PC-3 (cell line): ENCODE results near the gene UBASH3B. TPM values are rescaled to one million over a fixed set of nuclear protein-coding genes. Genes with fewer than 3 reads are reported as not detected.
A peak's percentile ranks its signal among the peaks of the same experiment; 100 is the strongest.

Experiments
- ATAC-seq: fragments of 200-7000 bp; cut with Tn5 transposase; 2 replicates; pipeline ENCODE4 v1.9.1; 2020; ENCODE audit warnings: mild to moderate bottlenecking, moderate library complexity
- BruUV-seq: library from RNA; stranded (reverse); fragments of 400-500 nt; replicated peaks from 2 replicates; lab custom pipeline; 2021; lab: Mats Ljungman, UMichigan
- CTCF ChIA-PET: fragments of 300-600 bp; sonication (Branson Sonifier 250); formaldehyde crosslinking; loops from one replicate; lab custom pipeline; 2022; ENCODE audit warnings: antibody characterized with exemption; lab: Charles Lee
- POLR2A ChIA-PET: fragments of 300-600 bp; sonication (Branson Sonifier 250); formaldehyde crosslinking; loops from one replicate; lab custom pipeline; 2022; ENCODE audit warnings: antibody characterized with exemption; ENCODE audit not compliant: unreplicated experiment; lab: Charles Lee
- DNase-seq: peaks from one replicate; pipeline ENCODE4 v3.0.0-alpha.2; 2015
- H2AFZ ChIP-seq: fragments of 300-600 bp; sonication (generic); 2 replicates; pipeline ENCODE4 v1.6.0; 2016; ENCODE audit warnings: antibody characterized with exemption, low read length
- H3F3A ChIP-seq: fragments of 300-600 bp; sonication (generic); one replicate; pipeline ENCODE4 v1.6.0; 2017; ENCODE audit warnings: antibody characterized with exemption, low read length, control low read depth, mild to moderate bottlenecking; ENCODE audit not compliant: unreplicated experiment
- H3K27ac ChIP-seq: fragments of 300-600 bp; sonication (generic); 2 replicates; pipeline ENCODE4 v1.5.1; 2016; ENCODE audit warnings: mild to moderate bottlenecking, low read length
- H3K27me3 ChIP-seq: fragments of 300-600 bp; sonication (generic); 2 replicates; pipeline ENCODE4 v1.6.1; 2016; ENCODE audit warnings: low read length, mixed read lengths
- H3K36me3 ChIP-seq: fragments of 300-600 bp; sonication (generic); 2 replicates; pipeline ENCODE4 v1.6.1; 2016; ENCODE audit warnings: low read depth, mixed run types, low read length, mixed read lengths
- H3K4me1 ChIP-seq: fragments of 300-600 bp; sonication (generic); 2 replicates; pipeline ENCODE4 v1.5.1; 2016; ENCODE audit warnings: low read length; ENCODE audit not compliant: insufficient read depth
- H3K4me2 ChIP-seq: fragments of 300-600 bp; sonication (generic); 2 replicates; pipeline ENCODE4 v1.6.0; 2016; ENCODE audit warnings: low read length
- H3K4me3 ChIP-seq: fragments of 300-600 bp; sonication (generic); 2 replicates; pipeline ENCODE4 v1.5.1; 2016; ENCODE audit warnings: mild to moderate bottlenecking, low read length, mixed read lengths
- H3K79me2 ChIP-seq: fragments of 300-600 bp; sonication (generic); 2 replicates; pipeline ENCODE4 v1.6.1; 2017; ENCODE audit warnings: low read length, mixed read lengths
- H3K9ac ChIP-seq: fragments of 300-600 bp; sonication (generic); 2 replicates; pipeline ENCODE4 v1.6.0; 2016; ENCODE audit warnings: mild to moderate bottlenecking, low read length
- H3K9me2 ChIP-seq: fragments of 300-600 bp; sonication (generic); replicated peaks from 2 replicates; pipeline ENCODE4 v1.6.1; 2016; ENCODE audit warnings: mixed run types, low read length, mixed read lengths
- H3K9me3 ChIP-seq: fragments of 300-600 bp; sonication (generic); 2 replicates; pipeline ENCODE4 v1.6.1; 2016; ENCODE audit warnings: low read length, mixed read lengths
- H4K20me1 ChIP-seq: fragments of 300-600 bp; sonication (generic); 2 replicates; pipeline ENCODE4 v1.6.1; 2016; ENCODE audit warnings: low read length, mixed read lengths
- EZH2 ChIP-seq: fragments of 300-600 bp; sonication (generic); IDR thresholded peaks from one replicate; pipeline ENCODE4 v1.6.1; 2017; ENCODE audit warnings: antibody characterized with exemption, mild to moderate bottlenecking, low read length; ENCODE audit not compliant: unreplicated experiment
- EZH2phosphoT487 ChIP-seq: fragments of 300-600 bp; sonication (generic); IDR thresholded peaks from 2 replicates; pipeline ENCODE4 v1.6.1; 2018; ENCODE audit warnings: mild to moderate bottlenecking, antibody characterized with exemption, low read length, borderline replicate concordance
- intact Hi-C: fragments of 100-400 bp; cut with micrococcal nuclease; formaldehyde crosslinking; loops from 2 replicates; pipeline ENCODE4 v1.9.0; 2023
- total RNA-seq: library from RNA; depleted of rRNA; stranded (reverse); fragments of >200 nt; gene quantifications from 2 replicates; pipeline ENCODE4 v1.2.3, GENCODE V29; 2014
- TF ChIP-seq, protein P1 (sequence below): fragments of 300-600 bp; sonication (generic); conservative IDR thresholded peaks from 2 replicates; pipeline ENCODE4 v1.5.1; 2017; ENCODE audit warnings: antibody characterized with exemption, low read depth, mild to moderate bottlenecking, low read length

Gene UBASH3B
- total RNA-seq, 1 experiment from 2014 or later, result 178 TPM

DNA sequence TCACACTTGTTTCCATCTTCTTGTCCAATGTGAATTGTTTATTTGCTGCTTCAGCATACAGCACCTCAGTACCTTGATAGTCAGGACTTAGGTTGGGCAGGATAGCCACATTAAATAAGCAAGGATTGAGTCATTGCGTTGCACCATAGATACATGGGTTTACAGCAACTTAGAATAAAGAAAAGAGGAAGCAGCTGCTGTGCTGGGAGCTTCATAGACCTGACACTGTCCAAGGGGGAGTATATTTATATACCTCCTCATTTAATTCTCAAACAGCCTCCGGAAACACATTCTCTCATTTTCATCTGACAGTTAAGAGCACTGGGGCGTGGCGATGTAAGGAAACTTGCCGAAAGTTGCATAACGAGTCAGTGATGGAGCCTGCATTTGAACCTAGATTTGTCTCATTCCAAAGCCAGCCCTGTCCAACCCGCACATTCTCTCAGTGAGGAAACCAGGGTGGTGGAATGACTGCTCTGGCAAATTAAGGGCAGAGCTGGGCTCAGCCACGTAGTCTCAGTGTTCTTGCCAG lies 42.2 kb downstream of the UBASH3B start:
- peaks cover 42% of the 10 kb centered on the region for H3K79me2 ChIP-seq
- no TSS peak for BruUV-seq
- intact Hi-C loops, result no loop called here
- no peak overlapping the region for H3K4me2 ChIP-seq
- ATAC-seq (peak; percentile 94), DNase-seq (peak; percentile 79)
- H3K9ac ChIP-seq, result no peak overlapping the region
- no peak overlapping the region for H2AFZ ChIP-seq
- H3K27me3 ChIP-seq, result no peaks in the 10 kb centered on the region
- no peaks in the 10 kb centered on the region for H4K20me1 ChIP-seq
- CTCF ChIA-PET, result interaction anchor here (0.5 kb wide), 1 partner anchor 51 kb away, joined by 3 read pairs; no protein-coding TSS in a partner anchor
- H3K36me3 ChIP-seq, result no peaks in the 10 kb centered on the region
- H3K9me3 ChIP-seq, result no peaks in the 10 kb centered on the region
- H3K27ac ChIP-seq, result no peak overlapping the region
- H3K4me1 ChIP-seq, result peaks cover 11% of the 10 kb centered on the region; the same call in 1 of the 2 replicates
- no peaks in the 10 kb centered on the region for H3F3A ChIP-seq
- no peak overlapping the region for H3K4me3 ChIP-seq
- no peaks in the 10 kb centered on the region for H3K9me2 ChIP-seq
- TF ChIP-seq, protein P1, sequence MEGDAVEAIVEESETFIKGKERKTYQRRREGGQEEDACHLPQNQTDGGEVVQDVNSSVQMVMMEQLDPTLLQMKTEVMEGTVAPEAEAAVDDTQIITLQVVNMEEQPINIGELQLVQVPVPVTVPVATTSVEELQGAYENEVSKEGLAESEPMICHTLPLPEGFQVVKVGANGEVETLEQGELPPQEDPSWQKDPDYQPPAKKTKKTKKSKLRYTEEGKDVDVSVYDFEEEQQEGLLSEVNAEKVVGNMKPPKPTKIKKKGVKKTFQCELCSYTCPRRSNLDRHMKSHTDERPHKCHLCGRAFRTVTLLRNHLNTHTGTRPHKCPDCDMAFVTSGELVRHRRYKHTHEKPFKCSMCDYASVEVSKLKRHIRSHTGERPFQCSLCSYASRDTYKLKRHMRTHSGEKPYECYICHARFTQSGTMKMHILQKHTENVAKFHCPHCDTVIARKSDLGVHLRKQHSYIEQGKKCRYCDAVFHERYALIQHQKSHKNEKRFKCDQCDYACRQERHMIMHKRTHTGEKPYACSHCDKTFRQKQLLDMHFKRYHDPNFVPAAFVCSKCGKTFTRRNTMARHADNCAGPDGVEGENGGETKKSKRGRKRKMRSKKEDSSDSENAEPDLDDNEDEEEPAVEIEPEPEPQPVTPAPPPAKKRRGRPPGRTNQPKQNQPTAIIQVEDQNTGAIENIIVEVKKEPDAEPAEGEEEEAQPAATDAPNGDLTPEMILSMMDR, result no peak
- TF ChIP-seq EZH2phosphoT487 (no peak), EZH2 (no peak)
- POLR2A ChIA-PET, result interaction anchor here (0.6 kb wide), 1 partner anchor 46 kb away, joined by 4 read pairs; no protein-coding TSS in a partner anchor

DNA sequence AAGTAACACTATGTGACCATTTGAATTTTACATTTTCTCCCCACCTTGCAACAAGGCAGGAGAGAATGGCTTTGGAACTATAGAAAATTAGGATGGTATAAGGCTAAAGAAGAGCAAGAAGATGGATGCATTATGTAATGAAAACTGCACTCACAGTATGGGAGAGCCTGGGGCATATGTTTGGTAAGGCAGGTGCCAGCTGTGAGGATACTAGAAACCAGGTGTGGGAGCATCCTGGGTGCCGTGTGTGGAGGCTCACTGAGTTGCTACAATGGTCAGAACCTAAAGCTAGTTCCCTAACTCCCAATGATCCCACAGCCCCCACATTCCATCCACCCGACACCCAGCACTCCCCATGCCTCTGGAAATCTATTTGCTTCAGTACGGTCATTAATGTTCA lies 42.9 kb downstream of the UBASH3B start:
- Histone ChIP-seq H3K79me2 (peaks cover 42% of the 10 kb centered on the region), H3F3A (no peaks in the 10 kb centered on the region), H4K20me1 (no peaks in the 10 kb centered on the region), H3K4me1 (peaks cover 13% of the 10 kb centered on the region), H3K4me2 (no peak overlapping the region), H3K27me3 (no peaks in the 10 kb centered on the region), H3K9me2 (no peaks in the 10 kb centered on the region), H2AFZ (no peak overlapping the region), H3K27ac (no peak overlapping the region), H3K36me3 (no peaks in the 10 kb centered on the region), H3K9ac (no peak overlapping the region), H3K9me3 (no peaks in the 10 kb centered on the region), H3K4me3 (no peak overlapping the region)
- intact Hi-C loops, result no loop called here
- BruUV-seq, result no TSS peak
- CTCF ChIA-PET, result no interaction called here
- ATAC-seq (no peak), DNase-seq (no peak)
- POLR2A ChIA-PET, result no interaction called here
- TF ChIP-seq, protein P1, result no peak
- TF ChIP-seq EZH2, result no peak
- TF ChIP-seq EZH2phosphoT487, result no peak

DNA sequence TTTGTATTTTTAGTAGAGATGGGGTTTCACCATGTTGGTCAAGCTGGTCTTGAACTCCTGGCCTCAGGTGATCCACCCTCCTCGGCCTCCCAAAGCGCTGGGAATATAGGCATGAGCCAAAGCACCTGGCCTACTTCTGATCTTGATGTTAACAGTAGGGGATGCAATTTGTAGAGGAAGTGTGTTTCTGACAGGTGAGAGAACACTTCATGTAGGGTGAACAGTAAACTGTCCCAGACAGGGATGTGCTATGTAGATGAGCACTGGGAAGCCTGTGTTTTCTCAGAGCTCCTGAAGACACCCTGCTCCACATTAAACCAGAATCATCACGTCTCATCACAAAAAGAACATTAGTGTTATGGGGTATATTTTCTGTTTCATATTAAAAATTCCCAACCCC lies 45.1 kb downstream of the UBASH3B start:
- Histone ChIP-seq H3K27me3 (no peaks in the 10 kb centered on the region), H3K4me2 (no peak overlapping the region), H3K4me3 (no peak overlapping the region), H2AFZ (no peak overlapping the region), H3K9me3 (no peaks in the 10 kb centered on the region), H3K9me2 (no peaks in the 10 kb centered on the region), H3K79me2 (peaks cover 48% of the 10 kb centered on the region), H4K20me1 (no peaks in the 10 kb centered on the region), H3K4me1 (peaks cover 25% of the 10 kb centered on the region), H3F3A (no peaks in the 10 kb centered on the region), H3K36me3 (no peaks in the 10 kb centered on the region), H3K9ac (no peak overlapping the region), H3K27ac (no peak overlapping the region)
- ChIA-PET POLR2A (no interaction called here), CTCF (no interaction called here)
- DNase-seq, result no peak
- BruUV-seq, result no TSS peak
- TF ChIP-seq EZH2, result no peak
- TF ChIP-seq EZH2phosphoT487, result no peak
- TF ChIP-seq, protein P1, result no peak
- no peak for ATAC-seq
- intact Hi-C loops, result no loop called here
